H9 (cell line): Measurements from ENCODE around the gene PALD1. TPM values are rescaled to one million over a fixed set of nuclear protein-coding genes. Genes with fewer than 3 reads are reported as not detected.

Experiments
- DNase-seq: peaks from one replicate; pipeline ENCODE4 v3.0.0-alpha.2; 2017
- H2AFZ ChIP-seq: one replicate; pipeline ENCODE4 v1.6.1; 2013; ENCODE audit warnings: mild to moderate bottlenecking, low read length, control low read depth, moderate library complexity
- H2AK5ac ChIP-seq: 2 replicates; pipeline ENCODE4 v1.6.1; 2013; ENCODE audit warnings: low read length, control low read depth, mixed read lengths; ENCODE audit not compliant: insufficient read length
- H2BK120ac ChIP-seq: one replicate; pipeline ENCODE4 v1.6.1; 2013; ENCODE audit warnings: low read depth, mild to moderate bottlenecking, low read length, control low read depth, inconsistent platforms; ENCODE audit not compliant: poor library complexity, severe bottlenecking
- H2BK12ac ChIP-seq: 2 replicates; pipeline ENCODE4 v1.6.1; 2013; ENCODE audit warnings: low read length, control low read depth, mixed read lengths, low read depth; ENCODE audit not compliant: insufficient read length
- H2BK15ac ChIP-seq: 2 replicates; pipeline ENCODE4 v1.6.1; 2013; ENCODE audit warnings: low read depth, low read length, control low read depth
- H2BK20ac ChIP-seq: one replicate; pipeline ENCODE4 v1.6.1; 2013; ENCODE audit warnings: low read depth, mild to moderate bottlenecking, low read length, control low read depth, inconsistent platforms; ENCODE audit not compliant: poor library complexity, severe bottlenecking
- H2BK5ac ChIP-seq: 2 replicates; pipeline ENCODE4 v1.6.1; 2013; ENCODE audit warnings: low read length, control low read depth, mixed read lengths; ENCODE audit not compliant: insufficient read length
- H3K14ac ChIP-seq: 2 replicates; pipeline ENCODE4 v1.6.1; 2013; ENCODE audit warnings: low read length, control low read depth; ENCODE audit not compliant: insufficient read depth
- H3K18ac ChIP-seq: 2 replicates; pipeline ENCODE4 v1.6.1; 2013; ENCODE audit warnings: low read depth, mild to moderate bottlenecking, mixed read lengths, low read length, control low read depth; ENCODE audit not compliant: insufficient read length
- H3K23ac ChIP-seq: 2 replicates; pipeline ENCODE4 v1.6.1; 2013; ENCODE audit warnings: low read length, control low read depth, mixed read lengths, low read depth; ENCODE audit not compliant: insufficient read length
- H3K23me2 ChIP-seq: 2 replicates; pipeline ENCODE4 v1.6.1; 2013; ENCODE audit warnings: low read depth, mild to moderate bottlenecking, mixed read lengths, low read length, control low read depth; ENCODE audit not compliant: insufficient read length, poor library complexity, severe bottlenecking
- H3K27ac ChIP-seq: 2 replicates; pipeline ENCODE4 v1.5.1; 2013; ENCODE audit warnings: low read length, control low read depth, mixed read lengths, low read depth; ENCODE audit not compliant: insufficient read length
- H3K27me3 ChIP-seq: 2 replicates; pipeline ENCODE4 v1.6.1; 2013; ENCODE audit warnings: low read length, control low read depth, inconsistent platforms; ENCODE audit not compliant: insufficient read depth
- H3K4ac ChIP-seq: 2 replicates; pipeline ENCODE4 v1.6.1; 2013; ENCODE audit warnings: low read depth, mild to moderate bottlenecking, control low read depth, inconsistent platforms, low read length, moderate library complexity
- H3K4me1 ChIP-seq: 2 replicates; pipeline ENCODE4 v1.6.1; 2013; ENCODE audit warnings: low read length, control low read depth, inconsistent platforms; ENCODE audit not compliant: insufficient read depth
- H3K4me2 ChIP-seq: 2 replicates; pipeline ENCODE4 v1.6.1; 2013; ENCODE audit warnings: low read length, control low read depth, mixed read lengths; ENCODE audit not compliant: insufficient read length, insufficient read depth
- H3K56ac ChIP-seq: 2 replicates; pipeline ENCODE4 v1.6.1; 2013; ENCODE audit warnings: low read depth, mild to moderate bottlenecking, mixed read lengths, low read length, control low read depth; ENCODE audit not compliant: insufficient read length
- H3K79me1 ChIP-seq: 2 replicates; pipeline ENCODE4 v1.6.1; 2013; ENCODE audit warnings: low read depth, mild to moderate bottlenecking, moderate library complexity, low read length, control low read depth, inconsistent platforms; ENCODE audit not compliant: insufficient read depth, poor library complexity, severe bottlenecking
- H3K79me2 ChIP-seq: 2 replicates; pipeline ENCODE4 v1.6.1; 2013; ENCODE audit warnings: low read length, control low read depth, inconsistent platforms; ENCODE audit not compliant: insufficient read depth
- H3K9ac ChIP-seq: 2 replicates; pipeline ENCODE4 v1.6.1; 2013; ENCODE audit warnings: low read length, control low read depth, mixed read lengths; ENCODE audit not compliant: insufficient read length; ENCODE audit errors: extremely low read depth
- H3K9me3 ChIP-seq: one replicate; pipeline ENCODE4 v1.6.1; 2013; ENCODE audit warnings: low read depth, low read length, inconsistent platforms; ENCODE audit not compliant: control insufficient read depth
- H3T11ph ChIP-seq: one replicate; pipeline ENCODE4 v1.6.1; 2013; ENCODE audit warnings: mild to moderate bottlenecking, low read length, control low read depth, inconsistent platforms
- H4K20me1 ChIP-seq: one replicate; pipeline ENCODE4 v1.6.1; 2013; ENCODE audit not compliant: control insufficient read depth, insufficient read length, insufficient read depth
- H4K5ac ChIP-seq: 2 replicates; pipeline ENCODE4 v1.6.1; 2013; ENCODE audit warnings: low read depth, mild to moderate bottlenecking, mixed read lengths, low read length, control low read depth; ENCODE audit not compliant: insufficient read length
- H4K8ac ChIP-seq: replicated peaks from 2 replicates; pipeline ENCODE4 v1.6.1; 2013; ENCODE audit warnings: low read length, control low read depth, mixed read lengths, low read depth; ENCODE audit not compliant: insufficient read length
- H4K91ac ChIP-seq: 2 replicates; pipeline ENCODE4 v1.6.1; 2013; ENCODE audit warnings: low read depth, mild to moderate bottlenecking, moderate library complexity, mixed read lengths, low read length, control low read depth; ENCODE audit not compliant: insufficient read length
- H3K27ac Mint-ChIP-seq, 3 experiments: 2 replicates in 2 of 3; 3 replicates in 1 of 3; pipeline ENCODE4 v1.8.0; 2020 to 2021; ENCODE audit warnings: mixed read lengths in 3 of 3, mild to moderate bottlenecking in 1 of 3, moderate library complexity in 1 of 3
- H3K27me3 Mint-ChIP-seq: 2 replicates; pipeline ENCODE4 v1.8.0; 2021; ENCODE audit warnings: low read depth, mild to moderate bottlenecking, moderate library complexity, mixed read lengths
- H3K36me3 Mint-ChIP-seq, 3 experiments: 2 replicates in 2 of 3; 3 replicates in 1 of 3; pipeline ENCODE4 v1.8.0; 2020 to 2021; ENCODE audit warnings: low read depth in 3 of 3, mixed read lengths in 3 of 3; ENCODE audit not compliant: insufficient read depth in 1 of 3
- H3K4me1 Mint-ChIP-seq, 2 experiments: 2 replicates each; pipeline ENCODE4 v1.8.0; 2020; ENCODE audit warnings: mixed read lengths in 2 of 2
- H3K4me3 Mint-ChIP-seq, 2 experiments: 2 replicates in 1 of 2; 3 replicates in 1 of 2; pipeline ENCODE4 v1.8.0; 2020 to 2021; ENCODE audit warnings: mild to moderate bottlenecking in 2 of 2, mixed read lengths in 2 of 2, moderate library complexity in 1 of 2
- H3K9me3 Mint-ChIP-seq, 2 experiments: 2 replicates in 1 of 2; 3 replicates in 1 of 2; pipeline ENCODE4 v1.8.0; 2020; ENCODE audit warnings: mild to moderate bottlenecking in 2 of 2, mixed read lengths in 2 of 2, moderate library complexity in 1 of 2
- WGBS: extraction: QIAGEN DNeasy Blood & Tissue Kit; methylation state at CpG from one replicate; pipeline ENCODE4 v1.1.7; 2013; ENCODE audit warnings: missing lambda C conversion rate, low lambda C conversion rate, mixed read lengths; ENCODE audit not compliant: insufficient read length; ENCODE audit errors: extremely low coverage; 5-methylcytosine and 5-hydroxymethylcytosine counted together
- total RNA-seq: library from RNA; stranded (reverse); gene quantifications from 2 replicates; pipeline ENCODE4 v1.2.1, GENCODE V29; 2021
- TF ChIP-seq, protein P1 (sequence below): fragments of 200-600 bp; sonication (generic); conservative IDR thresholded peaks from 3 replicates; pipeline ENCODE4 v1.8.0; 2021; ENCODE audit warnings: antibody characterized with exemption, mild to moderate bottlenecking

The PALD1 gene
- total RNA-seq, 1 experiment from 2014 or later = 21.1 TPM

DNA sequence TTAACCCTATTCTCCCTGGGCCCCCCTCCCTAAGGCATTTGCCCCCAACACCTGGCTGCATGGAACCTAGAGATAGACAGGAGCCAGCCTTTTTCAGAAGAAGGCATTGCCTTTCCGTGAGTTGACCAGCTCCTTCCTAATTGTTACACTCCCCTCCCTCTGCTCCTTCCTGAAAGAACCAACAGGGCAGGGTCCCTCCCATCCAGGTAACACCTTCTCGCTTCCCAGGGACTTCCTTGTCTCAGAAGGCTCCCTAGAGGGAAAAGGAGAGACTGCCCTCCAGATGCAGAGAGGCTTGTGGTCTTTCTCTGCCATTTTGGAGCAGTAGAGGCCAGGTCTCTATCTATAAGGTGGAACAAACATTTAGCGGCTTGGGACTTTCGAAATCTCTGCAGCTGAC is 31.9 kb downstream of the PALD1 start:
- H3K36me3 Mint-ChIP-seq = no peaks in the 10 kb centered on the region

More for the DNA sequence above, 31.9 kb downstream of the PALD1 start:
- Mint-ChIP-seq H3K4me3 (no peak overlapping the region), H3K4me1 (peaks cover 50 to 57% of the 10 kb centered on the region in 2 experiments), H3K27ac (no peak overlapping the region), H3K9me3 (no peaks in the 10 kb centered on the region; a peak in 1 of 5 replicates), H3K27me3 (no peaks in the 10 kb centered on the region)
- Histone ChIP-seq H3K79me1 (no peaks in the 10 kb centered on the region), H3T11ph (no peak overlapping the region), H2BK5ac (no peak overlapping the region), H3K23ac (no peak overlapping the region), H3K4me2 (no peak overlapping the region), H3K4me1 (peaks cover 4% of the 10 kb centered on the region; the same call in 1 of the 2 replicates), H3K9ac (no peak overlapping the region), H3K14ac (no peak overlapping the region), H3K27me3 (no peaks in the 10 kb centered on the region), H4K91ac (no peak overlapping the region), H4K8ac (no peak overlapping the region), H2AK5ac (no peak overlapping the region), H2BK120ac (no peak overlapping the region), H3K56ac (no peak overlapping the region), H2BK15ac (no peak overlapping the region), H4K20me1 (no peaks in the 10 kb centered on the region), H3K79me2 (peaks cover 2% of the 10 kb centered on the region; the same call in 1 of the 2 replicates), H2BK20ac (no peak overlapping the region), H3K4ac (no peak overlapping the region), H3K18ac (no peak overlapping the region), H4K5ac (no peak overlapping the region), H2AFZ (no peak overlapping the region), H3K9me3 (no peaks in the 10 kb centered on the region), H3K23me2 (no peaks in the 10 kb centered on the region), H2BK12ac (no peak overlapping the region), H3K27ac (no peak overlapping the region)
- DNase-seq = no peak
- WGBS = no CpG with 5 or more reads among the region's 4 CpGs
- TF ChIP-seq, protein P1, sequence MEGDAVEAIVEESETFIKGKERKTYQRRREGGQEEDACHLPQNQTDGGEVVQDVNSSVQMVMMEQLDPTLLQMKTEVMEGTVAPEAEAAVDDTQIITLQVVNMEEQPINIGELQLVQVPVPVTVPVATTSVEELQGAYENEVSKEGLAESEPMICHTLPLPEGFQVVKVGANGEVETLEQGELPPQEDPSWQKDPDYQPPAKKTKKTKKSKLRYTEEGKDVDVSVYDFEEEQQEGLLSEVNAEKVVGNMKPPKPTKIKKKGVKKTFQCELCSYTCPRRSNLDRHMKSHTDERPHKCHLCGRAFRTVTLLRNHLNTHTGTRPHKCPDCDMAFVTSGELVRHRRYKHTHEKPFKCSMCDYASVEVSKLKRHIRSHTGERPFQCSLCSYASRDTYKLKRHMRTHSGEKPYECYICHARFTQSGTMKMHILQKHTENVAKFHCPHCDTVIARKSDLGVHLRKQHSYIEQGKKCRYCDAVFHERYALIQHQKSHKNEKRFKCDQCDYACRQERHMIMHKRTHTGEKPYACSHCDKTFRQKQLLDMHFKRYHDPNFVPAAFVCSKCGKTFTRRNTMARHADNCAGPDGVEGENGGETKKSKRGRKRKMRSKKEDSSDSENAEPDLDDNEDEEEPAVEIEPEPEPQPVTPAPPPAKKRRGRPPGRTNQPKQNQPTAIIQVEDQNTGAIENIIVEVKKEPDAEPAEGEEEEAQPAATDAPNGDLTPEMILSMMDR = no peak
